NB4 (cell line): ENCODE measurements around the gene UNC13C.

Source experiments
- MYC ChIP-seq: IDR thresholded peaks from 2 replicates; pipeline ENCODE4 v1.6.1; 2011; ENCODE audit warnings: low read depth, low read length
- POLR2A ChIP-seq: IDR thresholded peaks from 2 replicates; pipeline ENCODE4 v1.6.1; 2011; ENCODE audit warnings: mild to moderate bottlenecking; ENCODE audit not compliant: insufficient read length; ENCODE audit errors: extremely low read depth
- TF ChIP-seq, protein P1 (sequence below): IDR thresholded peaks from one replicate; pipeline ENCODE4 v1.5.1; 2012; ENCODE audit warnings: low read depth, low read length
- TF ChIP-seq, protein P2 (sequence below): IDR thresholded peaks from 2 replicates; pipeline ENCODE4 v1.6.1; 2011; ENCODE audit warnings: low read depth, low read length

DNA sequence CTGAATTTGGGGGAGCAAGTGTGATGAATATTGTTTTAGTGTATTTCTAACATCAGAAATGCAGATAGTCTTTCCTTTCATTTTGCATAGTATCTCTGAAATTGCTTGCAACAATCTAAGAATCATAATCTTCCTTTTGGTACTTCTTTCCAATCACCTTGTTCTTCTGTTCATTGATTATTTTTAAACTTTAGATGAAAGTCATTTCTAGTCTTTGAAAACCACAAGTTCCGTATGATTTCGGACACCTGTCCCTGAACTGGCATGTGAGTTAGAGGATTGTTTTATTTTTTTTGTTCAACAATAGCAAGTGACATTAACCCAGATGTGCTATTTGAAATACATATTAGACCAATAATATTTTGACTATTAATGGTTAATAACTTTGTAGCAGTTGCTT, 329.7 kb downstream of the UNC13C start:
- TF ChIP-seq, protein P1, sequence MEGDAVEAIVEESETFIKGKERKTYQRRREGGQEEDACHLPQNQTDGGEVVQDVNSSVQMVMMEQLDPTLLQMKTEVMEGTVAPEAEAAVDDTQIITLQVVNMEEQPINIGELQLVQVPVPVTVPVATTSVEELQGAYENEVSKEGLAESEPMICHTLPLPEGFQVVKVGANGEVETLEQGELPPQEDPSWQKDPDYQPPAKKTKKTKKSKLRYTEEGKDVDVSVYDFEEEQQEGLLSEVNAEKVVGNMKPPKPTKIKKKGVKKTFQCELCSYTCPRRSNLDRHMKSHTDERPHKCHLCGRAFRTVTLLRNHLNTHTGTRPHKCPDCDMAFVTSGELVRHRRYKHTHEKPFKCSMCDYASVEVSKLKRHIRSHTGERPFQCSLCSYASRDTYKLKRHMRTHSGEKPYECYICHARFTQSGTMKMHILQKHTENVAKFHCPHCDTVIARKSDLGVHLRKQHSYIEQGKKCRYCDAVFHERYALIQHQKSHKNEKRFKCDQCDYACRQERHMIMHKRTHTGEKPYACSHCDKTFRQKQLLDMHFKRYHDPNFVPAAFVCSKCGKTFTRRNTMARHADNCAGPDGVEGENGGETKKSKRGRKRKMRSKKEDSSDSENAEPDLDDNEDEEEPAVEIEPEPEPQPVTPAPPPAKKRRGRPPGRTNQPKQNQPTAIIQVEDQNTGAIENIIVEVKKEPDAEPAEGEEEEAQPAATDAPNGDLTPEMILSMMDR = no peak
- TF ChIP-seq POLR2A = no peak
- no peak for TF ChIP-seq MYC
- TF ChIP-seq, protein P2, sequence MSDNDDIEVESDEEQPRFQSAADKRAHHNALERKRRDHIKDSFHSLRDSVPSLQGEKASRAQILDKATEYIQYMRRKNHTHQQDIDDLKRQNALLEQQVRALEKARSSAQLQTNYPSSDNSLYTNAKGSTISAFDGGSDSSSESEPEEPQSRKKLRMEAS = no peak
